SU-DHL-6 (cell line): Measurements from ENCODE around the gene PLPP3.

Experiments used
- EZH2phosphoT487 ChIP-seq: fragments of 200-600 bp; sonication (generic), shearing (Covaris generic); conservative IDR thresholded peaks from 2 replicates; pipeline ENCODE4 v1.6.1; 2018; ENCODE audit warnings: mild to moderate bottlenecking, antibody characterized with exemption, low read length, moderate library complexity, mixed read lengths
- TF ChIP-seq, protein P1 (sequence below): fragments of 200-600 bp; sonication (generic); IDR thresholded peaks from one replicate; pipeline ENCODE4 v1.5.1; 2017; ENCODE audit warnings: antibody characterized with exemption, mild to moderate bottlenecking, low read length, moderate library complexity; ENCODE audit not compliant: insufficient read depth, poor library complexity, severe bottlenecking

DNA sequence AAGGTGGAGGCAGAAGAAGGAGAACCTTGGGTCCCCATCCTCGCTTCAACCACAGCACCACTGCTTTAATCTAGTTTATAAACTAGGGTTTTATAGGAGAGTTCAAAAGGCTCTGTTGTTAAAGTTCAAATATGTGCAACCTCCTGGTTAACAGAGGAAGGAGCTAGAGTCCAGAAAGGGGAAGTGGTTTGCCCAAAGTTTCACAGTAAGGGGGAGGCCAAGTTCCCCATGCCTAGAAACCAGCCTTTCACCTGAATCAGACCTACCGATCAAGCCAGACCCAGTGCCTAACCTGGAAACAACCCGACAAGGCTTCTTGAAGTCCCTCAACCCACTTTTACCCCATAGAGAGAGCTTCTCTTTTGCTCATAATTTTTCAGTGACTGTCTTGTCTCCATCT lies 106.5 kb downstream of the PLPP3 start:
- TF ChIP-seq, protein P1, sequence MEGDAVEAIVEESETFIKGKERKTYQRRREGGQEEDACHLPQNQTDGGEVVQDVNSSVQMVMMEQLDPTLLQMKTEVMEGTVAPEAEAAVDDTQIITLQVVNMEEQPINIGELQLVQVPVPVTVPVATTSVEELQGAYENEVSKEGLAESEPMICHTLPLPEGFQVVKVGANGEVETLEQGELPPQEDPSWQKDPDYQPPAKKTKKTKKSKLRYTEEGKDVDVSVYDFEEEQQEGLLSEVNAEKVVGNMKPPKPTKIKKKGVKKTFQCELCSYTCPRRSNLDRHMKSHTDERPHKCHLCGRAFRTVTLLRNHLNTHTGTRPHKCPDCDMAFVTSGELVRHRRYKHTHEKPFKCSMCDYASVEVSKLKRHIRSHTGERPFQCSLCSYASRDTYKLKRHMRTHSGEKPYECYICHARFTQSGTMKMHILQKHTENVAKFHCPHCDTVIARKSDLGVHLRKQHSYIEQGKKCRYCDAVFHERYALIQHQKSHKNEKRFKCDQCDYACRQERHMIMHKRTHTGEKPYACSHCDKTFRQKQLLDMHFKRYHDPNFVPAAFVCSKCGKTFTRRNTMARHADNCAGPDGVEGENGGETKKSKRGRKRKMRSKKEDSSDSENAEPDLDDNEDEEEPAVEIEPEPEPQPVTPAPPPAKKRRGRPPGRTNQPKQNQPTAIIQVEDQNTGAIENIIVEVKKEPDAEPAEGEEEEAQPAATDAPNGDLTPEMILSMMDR = no peak
- TF ChIP-seq EZH2phosphoT487 = no peak
